Activated T-cell treated with anti-CD3 and anti-CD28 coated beads for 4 hours (primary cell): Measurements from ENCODE around the gene TTBK2.
A peak's percentile ranks its signal among the peaks of the same experiment; 100 is the strongest.

ENCODE experiments used
- DNase-seq: peaks from one replicate; pipeline ENCODE4 v3.0.0-alpha.2; 2020

TTBK2 gene

GRCh38 chr15:42724276-42724675, 196.3 kb downstream of the TTBK2 start:
- DNase-seq, result no peak

- no peak for DNase-seq
Observed at GRCh38 chr15:42723068-42723467, 197.5 kb downstream of the TTBK2 start.

- no peak for DNase-seq
Observed at GRCh38 chr15:42721916-42722315, 198.7 kb downstream of the TTBK2 start.

GRCh38 chr15:42721016-42721415, 199.6 kb downstream of the TTBK2 start:
- no peak for DNase-seq

- no peak for DNase-seq
Observed at GRCh38 chr15:42720071-42720470, 200.5 kb downstream of the TTBK2 start.

GRCh38 chr15:42719043-42719442, 201.5 kb downstream of the TTBK2 start:
- DNase-seq, result no peak

GRCh38 chr15:42716626-42717025, 204.0 kb downstream of the TTBK2 start:
- no peak for DNase-seq

- no peak for DNase-seq
Observed at GRCh38 chr15:42716125-42716524, 204.5 kb downstream of the TTBK2 start.

- no peak for DNase-seq
Observed at GRCh38 chr15:42712584-42712983, 208.0 kb downstream of the TTBK2 start.

- no peak for DNase-seq
Observed at GRCh38 chr15:42711746-42712145, 208.8 kb downstream of the TTBK2 start.

GRCh38 chr15:42710662-42711061, 209.9 kb downstream of the TTBK2 start:
- no peak for DNase-seq

GRCh38 chr15:42707873-42708544, 212.6 kb downstream of the TTBK2 start:
- DNase-seq, result no peak

- no peak for DNase-seq
Observed at GRCh38 chr15:42707068-42707467, 213.5 kb downstream of the TTBK2 start.

GRCh38 chr15:42705336-42705735, 215.2 kb downstream of the TTBK2 start:
- DNase-seq, result no peak

- DNase-seq, result peak; percentile 54
Observed at GRCh38 chr15:42704492-42704926, 216.1 kb downstream of the TTBK2 start.

- DNase-seq, result no peak
Observed at GRCh38 chr15:42696626-42697025, 224.0 kb downstream of the TTBK2 start.

- no peak for DNase-seq
Observed at GRCh38 chr15:42695527-42696071, 225.0 kb downstream of the TTBK2 start.

- no peak for DNase-seq
Observed at GRCh38 chr15:42694398-42694797, 226.2 kb downstream of the TTBK2 start.

- no peak for DNase-seq
Observed at GRCh38 chr15:42693942-42694341, 226.6 kb downstream of the TTBK2 start.

GRCh38 chr15:42693496-42693895, 227.1 kb downstream of the TTBK2 start:
- no peak for DNase-seq

- no peak for DNase-seq
Observed at GRCh38 chr15:42692997-42693396, 227.6 kb downstream of the TTBK2 start.

GRCh38 chr15:42692536-42692935, 228.0 kb downstream of the TTBK2 start:
- DNase-seq, result no peak

GRCh38 chr15:42691770-42692169, 228.8 kb downstream of the TTBK2 start:
- DNase-seq, result no peak

GRCh38 chr15:42691308-42691707, 229.3 kb downstream of the TTBK2 start:
- no peak for DNase-seq
